ENCODE measurements around the gene SLC5A10.

SLC5A10 gene

GRCh38 chr17:19017401-19017800 is 65.4 kb downstream of the SLC5A10 start:
- no peak overlapping the region for H2AFZ ChIP-seq (ENCODE audit: low read length)
- no peaks in the 10 kb centered on the region for H3K4me1 ChIP-seq (ENCODE audit: insufficient read depth, low read length, severe bottlenecking)
- H3K27me3 ChIP-seq (ENCODE audit: insufficient read depth, low read length): no peaks in the 10 kb centered on the region
- TF ChIP-seq EZH2 (IDR thresholded peaks at IDR 0.05; ENCODE audit: borderline replicate concordance, low read length) (no peak), CTCF (IDR thresholded peaks at IDR 0.05; ENCODE audit: low read length) (no peak)
- no peaks in the 10 kb centered on the region for H3F3A ChIP-seq (ENCODE audit: insufficient read depth, low read length)
- no peak overlapping the region for H3K27ac ChIP-seq (ENCODE audit: low read depth, low read length, poor library complexity, severe bottlenecking)
- H4K20me1 ChIP-seq (ENCODE audit: insufficient read depth, low read length): no peaks in the 10 kb centered on the region
- H3K4me2 ChIP-seq (ENCODE audit: low read length): no peak overlapping the region
- H3K36me3 ChIP-seq (ENCODE audit: insufficient read depth, low read length): peaks cover 24% of the 10 kb centered on the region
- H3K9ac ChIP-seq (ENCODE audit: low read length): no peak overlapping the region
- H3K4me3 ChIP-seq (ENCODE audit: low read depth, low read length, poor library complexity, severe bottlenecking): no peak overlapping the region
- no peaks in the 10 kb centered on the region for H3K79me2 ChIP-seq (ENCODE audit: insufficient read depth, low read length)
- H3K9me2 ChIP-seq (ENCODE audit: low read depth, low read length): no peaks in the 10 kb centered on the region
- H3K9me3 ChIP-seq (ENCODE audit: low read length): no peaks in the 10 kb centered on the region

- Histone ChIP-seq H3F3A (ENCODE audit: insufficient read depth, low read length) (no peaks in the 10 kb centered on the region), H3K4me1 (ENCODE audit: insufficient read depth, low read length, severe bottlenecking) (no peaks in the 10 kb centered on the region), H3K36me3 (ENCODE audit: insufficient read depth, low read length) (peaks cover 30% of the 10 kb centered on the region), H3K27me3 (ENCODE audit: insufficient read depth, low read length) (no peaks in the 10 kb centered on the region), H3K4me3 (ENCODE audit: low read depth, low read length, poor library complexity, severe bottlenecking) (no peak overlapping the region), H2AFZ (ENCODE audit: low read length) (no peak overlapping the region), H3K4me2 (ENCODE audit: low read length) (no peak overlapping the region), H3K9me2 (ENCODE audit: low read depth, low read length) (no peaks in the 10 kb centered on the region), H3K9me3 (ENCODE audit: low read length) (no peaks in the 10 kb centered on the region), H4K20me1 (ENCODE audit: insufficient read depth, low read length) (no peaks in the 10 kb centered on the region), H3K79me2 (ENCODE audit: insufficient read depth, low read length) (no peaks in the 10 kb centered on the region), H3K27ac (ENCODE audit: low read depth, low read length, poor library complexity, severe bottlenecking) (no peak overlapping the region), H3K9ac (ENCODE audit: low read length) (no peak overlapping the region)
- TF ChIP-seq CTCF (IDR thresholded peaks at IDR 0.05; ENCODE audit: low read length): no peak
- no peak for TF ChIP-seq EZH2 (IDR thresholded peaks at IDR 0.05; ENCODE audit: borderline replicate concordance, low read length)
Observed at GRCh38 chr17:19017804-19018599, 66.0 kb downstream of the SLC5A10 start.

- H3K4me3 ChIP-seq (ENCODE audit: low read depth, low read length, poor library complexity, severe bottlenecking): no peak overlapping the region
- no peak overlapping the region for H3K9ac ChIP-seq (ENCODE audit: low read length)
- H3K9me2 ChIP-seq (ENCODE audit: low read depth, low read length): no peaks in the 10 kb centered on the region
- H2AFZ ChIP-seq (ENCODE audit: low read length): no peak overlapping the region
- no peak overlapping the region for H3K27ac ChIP-seq (ENCODE audit: low read depth, low read length, poor library complexity, severe bottlenecking)
- no peaks in the 10 kb centered on the region for H4K20me1 ChIP-seq (ENCODE audit: insufficient read depth, low read length)
- no peaks in the 10 kb centered on the region for H3K79me2 ChIP-seq (ENCODE audit: insufficient read depth, low read length)
- H3F3A ChIP-seq (ENCODE audit: insufficient read depth, low read length): no peaks in the 10 kb centered on the region
- peaks cover 31% of the 10 kb centered on the region for H3K36me3 ChIP-seq (ENCODE audit: insufficient read depth, low read length)
- no peaks in the 10 kb centered on the region for H3K27me3 ChIP-seq (ENCODE audit: insufficient read depth, low read length)
- no peaks in the 10 kb centered on the region for H3K4me1 ChIP-seq (ENCODE audit: insufficient read depth, low read length, severe bottlenecking)
- H3K4me2 ChIP-seq (ENCODE audit: low read length): no peak overlapping the region
- TF ChIP-seq CTCF (IDR thresholded peaks at IDR 0.05; ENCODE audit: low read length) (no peak), EZH2 (IDR thresholded peaks at IDR 0.05; ENCODE audit: borderline replicate concordance, low read length) (no peak)
- no peaks in the 10 kb centered on the region for H3K9me3 ChIP-seq (ENCODE audit: low read length)
Observed at GRCh38 chr17:19018600-19018950, 66.6 kb downstream of the SLC5A10 start.
